ENCODE measurements around the gene RIPOR1.

RIPOR1 gene

GRCh38 chr16:67526149-67526791 is 2.4 kb upstream of the RIPOR1 start:
- TF ChIP-seq, protein P1, sequence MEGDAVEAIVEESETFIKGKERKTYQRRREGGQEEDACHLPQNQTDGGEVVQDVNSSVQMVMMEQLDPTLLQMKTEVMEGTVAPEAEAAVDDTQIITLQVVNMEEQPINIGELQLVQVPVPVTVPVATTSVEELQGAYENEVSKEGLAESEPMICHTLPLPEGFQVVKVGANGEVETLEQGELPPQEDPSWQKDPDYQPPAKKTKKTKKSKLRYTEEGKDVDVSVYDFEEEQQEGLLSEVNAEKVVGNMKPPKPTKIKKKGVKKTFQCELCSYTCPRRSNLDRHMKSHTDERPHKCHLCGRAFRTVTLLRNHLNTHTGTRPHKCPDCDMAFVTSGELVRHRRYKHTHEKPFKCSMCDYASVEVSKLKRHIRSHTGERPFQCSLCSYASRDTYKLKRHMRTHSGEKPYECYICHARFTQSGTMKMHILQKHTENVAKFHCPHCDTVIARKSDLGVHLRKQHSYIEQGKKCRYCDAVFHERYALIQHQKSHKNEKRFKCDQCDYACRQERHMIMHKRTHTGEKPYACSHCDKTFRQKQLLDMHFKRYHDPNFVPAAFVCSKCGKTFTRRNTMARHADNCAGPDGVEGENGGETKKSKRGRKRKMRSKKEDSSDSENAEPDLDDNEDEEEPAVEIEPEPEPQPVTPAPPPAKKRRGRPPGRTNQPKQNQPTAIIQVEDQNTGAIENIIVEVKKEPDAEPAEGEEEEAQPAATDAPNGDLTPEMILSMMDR (IDR thresholded peaks at IDR 0.05; ENCODE audit: control extremely low read depth, extremely low read depth, low read depth, missing control alignments) = no peak
- CTCF ChIA-PET = interaction anchor here (0.9 to 20.3 kb wide), 9 partner anchors 11 to 138 kb away, joined by 3 to 357 read pairs (median 9); partner anchors contain the start of genes ACD, ATP6V0D1, C16orf86 and CARMIL2
- no peak for DNase-seq (ENCODE audit: extremely low spot score)
- POLR2A ChIA-PET = no interaction called here

DNA sequence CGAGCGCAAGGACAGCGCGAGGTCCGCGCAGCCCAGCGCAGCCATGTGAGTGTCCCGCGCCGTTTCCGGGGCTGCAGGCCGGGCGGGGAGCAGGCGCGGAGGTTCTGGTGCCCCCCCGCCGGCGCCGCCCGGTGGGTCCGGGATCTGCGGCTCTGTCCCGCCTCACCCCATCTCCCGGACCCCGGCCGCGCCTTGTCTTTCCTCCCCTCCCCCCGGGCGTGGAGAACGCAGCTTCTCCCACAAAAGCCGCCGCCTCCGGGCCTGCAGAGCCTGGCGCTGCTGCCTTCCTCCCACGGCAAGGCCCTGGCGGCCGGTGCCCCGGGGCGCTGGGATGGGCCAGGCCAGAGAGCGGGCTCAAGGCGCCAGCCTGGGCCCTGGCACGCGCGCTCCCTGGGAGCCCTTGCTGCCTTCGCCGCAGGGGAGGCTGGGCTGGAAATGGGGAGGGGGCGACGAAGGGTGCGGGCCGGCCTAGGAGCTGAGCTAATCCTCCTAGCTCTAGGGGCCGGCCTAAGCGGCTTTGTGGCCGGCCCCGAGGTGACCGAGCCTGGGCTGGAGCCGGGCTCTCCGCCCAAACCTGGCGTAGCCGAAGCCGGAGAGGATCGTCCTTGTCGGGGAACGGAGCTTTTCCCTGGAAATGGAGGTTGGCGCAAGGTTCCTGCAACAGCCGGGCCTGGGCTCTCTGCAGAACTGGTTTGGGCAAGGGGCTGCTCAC is 397 bp downstream of the RIPOR1 start:
- ChIA-PET POLR2A (interaction anchor here (0.9 to 1.6 kb wide), 2 partner anchors 8 to 14 kb away, joined by 3 to 8 read pairs; no protein-coding TSS in a partner anchor), CTCF (interaction anchor here (1.1 to 20.3 kb wide), 10 partner anchors 8 to 136 kb away, joined by 3 to 357 read pairs (median 6); partner anchors contain the start of genes ACD, ATP6V0D1, C16orf86 and CARMIL2)
- TF ChIP-seq, protein P1 (IDR thresholded peaks at IDR 0.05; ENCODE audit: control extremely low read depth, extremely low read depth, low read depth, missing control alignments) = no peak
- peak; percentile 41 for DNase-seq (ENCODE audit: extremely low spot score)

DNA sequence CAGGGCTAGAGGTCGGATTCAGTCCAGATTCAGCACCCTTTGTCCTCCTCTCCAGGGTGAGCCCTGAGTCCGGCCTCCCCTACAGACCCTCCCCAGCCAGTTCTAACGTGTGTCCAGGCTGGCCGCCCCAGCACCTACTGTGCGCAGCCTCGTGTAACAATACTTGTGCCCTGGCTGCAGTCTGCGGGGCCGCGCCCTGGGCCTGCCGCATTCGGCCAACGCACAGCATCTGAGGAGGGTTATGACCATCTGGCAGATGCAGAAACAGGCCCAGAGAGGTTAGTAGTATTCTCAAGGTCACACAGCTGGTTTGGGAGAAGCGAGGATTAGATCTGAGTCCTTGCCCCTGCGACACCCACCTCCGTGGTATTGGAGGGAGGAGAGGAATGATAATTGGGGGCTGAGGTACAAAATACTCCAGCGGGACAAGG is 968 bp downstream of the RIPOR1 start:
- DNase-seq (ENCODE audit: extremely low spot score) = peak; percentile 22
- TF ChIP-seq, protein P1 (IDR thresholded peaks at IDR 0.05; ENCODE audit: control extremely low read depth, extremely low read depth, low read depth, missing control alignments) = no peak
- POLR2A ChIA-PET = interaction anchor here (1.6 kb wide), 1 partner anchor 8 kb away, joined by 3 read pairs; no protein-coding TSS in a partner anchor
- CTCF ChIA-PET = interaction anchor here (1.1 to 20.3 kb wide), 8 partner anchors 9 to 135 kb away, joined by 4 to 357 read pairs (median 10); partner anchors contain the start of genes ACD, ATP6V0D1, C16orf86 and CARMIL2

DNA sequence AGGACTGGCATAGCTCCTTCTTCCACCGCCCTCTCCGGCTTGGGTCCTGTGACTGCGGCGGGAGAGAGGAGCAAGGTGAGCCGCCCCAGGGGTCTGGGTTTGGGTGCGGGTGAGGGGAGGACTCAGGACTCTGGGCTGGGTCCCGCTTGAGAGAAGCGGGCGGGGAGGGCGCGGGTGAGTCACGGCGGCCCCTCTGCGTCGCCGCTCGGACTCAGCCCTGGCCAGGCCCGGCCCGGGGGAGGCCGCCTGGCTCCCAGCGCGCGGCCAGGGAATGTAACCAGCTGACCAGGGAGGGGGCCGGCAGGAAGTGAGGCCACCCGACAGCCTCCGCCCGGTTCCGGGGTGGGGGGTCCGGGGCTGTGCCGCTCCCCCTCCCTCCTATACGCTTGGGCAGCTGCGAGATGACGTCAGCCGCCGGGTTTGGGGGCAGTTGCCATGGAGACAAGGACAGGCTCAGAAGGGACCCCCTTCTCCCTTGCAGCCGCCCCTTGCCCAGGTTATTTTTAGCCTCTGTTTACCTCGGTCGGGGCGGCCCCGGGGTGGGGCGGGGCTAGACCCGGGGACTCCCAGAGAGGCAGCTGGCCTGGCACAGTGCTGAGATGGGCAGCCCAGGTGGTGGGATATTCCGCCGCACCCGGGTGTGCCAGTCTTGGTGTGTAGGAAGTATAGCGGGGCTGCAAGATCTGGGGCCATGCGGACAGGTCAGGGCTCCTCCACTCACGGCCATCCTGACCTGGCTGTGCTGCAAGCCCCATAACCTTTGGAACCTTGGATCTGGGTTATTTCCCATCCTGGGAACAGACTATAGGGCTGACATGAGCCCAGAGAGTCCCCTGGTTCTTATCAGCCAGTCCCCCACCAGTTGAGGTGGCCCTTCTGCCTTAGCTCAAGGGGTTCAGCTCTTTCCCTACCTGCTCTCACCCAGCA is 1.6 kb downstream of the RIPOR1 start:
- TF ChIP-seq, protein P1 (IDR thresholded peaks at IDR 0.05; ENCODE audit: control extremely low read depth, extremely low read depth, low read depth, missing control alignments) = no peak
- peak; percentile 67 for DNase-seq (ENCODE audit: extremely low spot score)
- POLR2A ChIA-PET = interaction anchor here (1.6 kb wide), 1 partner anchor 9 kb away, joined by 3 read pairs; no protein-coding TSS in a partner anchor

GRCh38 chr16:67531247-67531646 is 2.6 kb downstream of the RIPOR1 start:
- TF ChIP-seq, protein P1 (IDR thresholded peaks at IDR 0.05; ENCODE audit: control extremely low read depth, extremely low read depth, low read depth, missing control alignments) = no peak
- DNase-seq (ENCODE audit: extremely low spot score) = peak; percentile 27
- CTCF ChIA-PET = interaction anchor here (1.3 to 20.3 kb wide), 8 partner anchors 10 to 133 kb away, joined by 4 to 357 read pairs (median 12); partner anchors contain the start of genes ACD, C16orf86, CARMIL2 and CTCF
- POLR2A ChIA-PET = no interaction called here

More for the DNA sequence above, 1.6 kb downstream of the RIPOR1 start:
- CTCF ChIA-PET = interaction anchor here (1.1 to 20.3 kb wide), 9 partner anchors 9 to 134 kb away, joined by 4 to 357 read pairs (median 7); partner anchors contain the start of genes ACD, ATP6V0D1, C16orf86 and CARMIL2

Data from GM10248 (cell line).